HK-2 (cell line): ENCODE results near the gene CHRDL1.
"Not testable (repeated sequence)": the region's sequence is repeated elsewhere in the genome, so short reads cannot be mapped to it uniquely, and the experiment has no call there.

Source experiments
- DNase-seq: peaks from one replicate; pipeline ENCODE4 v3.0.0-alpha.2; 2018; ENCODE audit not compliant: unreplicated experiment

Gene CHRDL1

GRCh38 chrX:110795645-110796406, at the start of gene CHRDL1:
CHRDL1 (minus strand) TSS chrX:110795817; CDS start chrX:110792181, 3,636 bp downstream.
- peak; percentile 80 for DNase-seq

GRCh38 chrX:110836982-110837381, 41.4 kb upstream of the CHRDL1 start:
- no peak for DNase-seq

GRCh38 chrX:110836451-110836850, 40.8 kb upstream of the CHRDL1 start:
- DNase-seq = no peak

- no peak for DNase-seq
Measured at GRCh38 chrX:110836001-110836400, 40.4 kb upstream of the CHRDL1 start.

GRCh38 chrX:110825972-110826371, 30.4 kb upstream of the CHRDL1 start:
- DNase-seq = no peak

- DNase-seq = not testable (repeated sequence)
Measured at GRCh38 chrX:110816543-110816942, 20.9 kb upstream of the CHRDL1 start.

- DNase-seq = no peak
Measured at GRCh38 chrX:110806145-110806544, 10.5 kb upstream of the CHRDL1 start.

GRCh38 chrX:110805303-110805702, 9.7 kb upstream of the CHRDL1 start:
- DNase-seq = no peak

GRCh38 chrX:110804446-110804845, 8.8 kb upstream of the CHRDL1 start:
- no peak for DNase-seq

- DNase-seq = no peak
Measured at GRCh38 chrX:110803506-110803905, 7.9 kb upstream of the CHRDL1 start.

- DNase-seq = no peak
Measured at GRCh38 chrX:110796407-110796697, 735 bp upstream of the CHRDL1 start.

- DNase-seq = no peak
Measured at GRCh38 chrX:110794601-110795000, 1.0 kb downstream of the CHRDL1 start.

- DNase-seq = no peak
Measured at GRCh38 chrX:110791071-110791470, 4.5 kb downstream of the CHRDL1 start.

GRCh38 chrX:110786486-110786885, 9.1 kb downstream of the CHRDL1 start:
- no peak for DNase-seq

- DNase-seq = no peak
Measured at GRCh38 chrX:110759785-110760184, 35.8 kb downstream of the CHRDL1 start.

GRCh38 chrX:110758781-110759422, 36.7 kb downstream of the CHRDL1 start:
- DNase-seq = no peak

- DNase-seq = no peak
Measured at GRCh38 chrX:110755611-110756010, 40.0 kb downstream of the CHRDL1 start.

GRCh38 chrX:110755061-110755460, 40.6 kb downstream of the CHRDL1 start:
- DNase-seq = no peak

- DNase-seq = no peak
Measured at GRCh38 chrX:110750526-110751189, 45.0 kb downstream of the CHRDL1 start.

- DNase-seq = no peak
Measured at GRCh38 chrX:110748256-110748806, 47.3 kb downstream of the CHRDL1 start.

- DNase-seq = no peak
Measured at GRCh38 chrX:110746014-110746413, 49.6 kb downstream of the CHRDL1 start.

GRCh38 chrX:110745288-110745687, 50.3 kb downstream of the CHRDL1 start:
- DNase-seq = no peak
